T47D (cell line): ENCODE data around the gene MLN.

Experiments
- DNase-seq, 2 experiments: peaks; one replicate each; pipeline versions ENCODE4 v3.0.0 to v3.0.0-alpha.2; 2011 to 2012; ENCODE audit warnings: low read depth in 1 of 2, low spot score in 1 of 2
- JUND ChIP-seq: IDR thresholded peaks from 2 replicates; pipeline ENCODE4 v1.6.1; 2012; ENCODE audit warnings: low read depth
- in situ Hi-C: cut with HindIII; loops from 2 replicates; pipeline ENCODE4 v1.10.0; 2016; ENCODE audit warnings: low sequenced_read_pairs, low pct_unique_long_range_greater_than_20kb

MLN gene

DNA sequence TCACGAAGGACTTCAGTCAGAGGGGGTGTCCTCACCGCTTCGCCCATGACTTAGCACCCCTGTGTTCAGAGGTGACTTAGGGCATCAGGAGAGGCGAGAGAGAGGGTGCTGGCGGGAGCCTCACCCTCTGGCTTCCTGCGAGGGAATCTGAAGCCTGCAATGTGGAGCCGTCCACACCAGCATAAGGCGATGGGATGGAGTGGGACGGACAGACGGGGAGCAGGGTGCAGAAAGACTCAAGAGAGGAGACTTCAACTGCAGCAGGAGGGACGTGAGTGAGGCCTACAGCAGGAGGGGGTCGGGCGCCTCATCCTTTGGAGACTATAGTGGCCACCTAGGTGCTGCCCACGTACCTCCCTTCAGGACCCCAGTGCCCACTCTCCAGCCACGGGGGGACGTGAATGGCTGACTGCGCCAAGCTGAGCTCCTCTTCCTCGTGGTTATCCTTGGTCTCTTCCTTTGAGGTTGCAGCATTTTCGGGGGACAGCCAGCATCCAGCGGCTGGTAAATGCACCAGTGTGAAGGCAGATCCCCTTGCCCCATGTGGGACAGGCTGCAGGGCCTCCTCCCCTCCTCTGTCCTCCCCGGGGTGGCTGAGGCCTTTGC, 26.9 kb upstream of the MLN start:
- no peak for DNase-seq
- no peak for TF ChIP-seq JUND
- in situ Hi-C loops = no loop called here

- in situ Hi-C loops = no loop called here
- peak in 1 of 2 experiments; percentile 56 for DNase-seq
- TF ChIP-seq JUND = no peak
These were observed 25.2 kb upstream of the MLN start for GRCh38 chr6:33828764-33829731.

DNA sequence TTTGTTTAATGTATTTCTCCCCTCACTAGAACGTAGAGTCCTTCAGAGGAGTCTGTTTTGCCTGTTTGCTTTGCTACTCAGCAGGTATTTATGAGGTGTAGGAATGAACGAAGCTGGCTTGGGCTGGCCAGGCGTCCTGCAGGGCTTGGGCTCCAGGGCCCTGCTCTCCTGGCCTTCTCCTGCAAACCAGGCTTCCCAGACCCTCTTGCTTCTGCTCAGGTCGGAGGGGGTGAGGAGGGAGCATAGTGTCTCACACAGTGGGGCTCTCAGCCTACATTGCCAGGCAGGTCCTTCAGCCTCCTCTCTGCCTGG, 24.6 kb upstream of the MLN start:
- in situ Hi-C loops = no loop called here
- DNase-seq = no peak
- no peak for TF ChIP-seq JUND

DNA sequence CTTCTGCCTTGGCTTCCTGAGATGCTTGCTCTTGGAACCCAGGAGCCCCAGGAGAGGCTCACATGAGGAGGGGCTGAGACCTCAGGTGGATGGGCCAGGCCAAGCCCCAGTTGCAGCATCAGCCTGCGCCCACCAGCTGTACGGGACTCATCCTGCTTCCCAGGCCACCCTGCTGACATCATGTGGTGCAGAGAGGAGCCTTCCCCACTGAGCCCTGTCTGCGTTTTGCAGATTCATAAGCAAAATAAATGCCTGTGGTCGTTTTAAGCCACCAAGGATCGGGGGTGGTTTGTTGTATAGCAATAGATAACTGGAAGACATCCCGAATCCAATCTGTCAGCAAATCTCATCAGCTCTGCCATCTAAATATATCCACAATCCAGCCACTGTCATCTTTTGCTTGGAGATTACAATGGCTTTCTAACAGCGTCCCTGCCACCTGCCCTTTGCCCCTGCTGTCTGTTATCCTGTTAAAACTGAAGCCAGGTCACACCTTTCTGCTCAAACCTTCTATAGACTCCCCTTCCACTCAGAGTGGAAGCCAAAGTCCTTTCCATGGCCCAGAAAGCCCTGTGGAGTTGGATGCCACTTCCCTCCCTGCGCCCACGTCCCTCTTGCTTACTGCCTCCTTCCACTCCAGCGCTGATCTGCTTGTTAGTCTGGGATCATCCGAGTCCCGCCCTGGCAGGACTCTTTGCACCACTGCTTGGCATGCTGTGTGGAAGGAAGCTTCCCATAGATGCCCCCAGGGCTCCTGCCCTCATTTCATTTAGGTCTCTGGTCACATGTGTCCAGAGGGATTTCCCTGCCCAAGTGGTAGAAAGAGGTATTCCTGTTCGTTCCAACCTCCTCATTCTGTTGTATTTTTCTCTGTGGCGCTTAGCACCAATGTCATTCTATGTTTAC, 24.0 kb upstream of the MLN start:
- DNase-seq = peak in 1 of 2 experiments; percentile 72
- in situ Hi-C loops = no loop called here
- no peak for TF ChIP-seq JUND

DNA sequence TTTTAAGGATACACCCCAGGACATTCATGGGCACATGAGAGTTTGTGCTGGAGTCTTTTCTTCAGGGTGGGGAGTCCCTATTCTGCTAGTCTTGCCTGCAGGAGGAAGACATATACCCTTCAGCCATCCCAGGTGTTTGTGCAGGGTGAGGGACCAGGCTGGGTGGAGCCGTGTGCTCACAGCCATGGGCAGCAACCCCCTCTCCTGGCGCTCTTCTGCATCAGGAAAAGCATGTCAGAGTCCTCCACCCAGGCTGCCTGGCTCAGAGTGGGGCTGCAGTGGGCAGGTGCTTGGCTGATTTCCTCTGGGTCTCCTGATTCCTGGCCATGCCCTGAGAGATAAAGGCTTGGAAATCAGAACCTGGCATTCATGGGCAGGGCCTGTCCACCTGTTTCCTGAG, 22.7 kb upstream of the MLN start:
- DNase-seq = no peak
- TF ChIP-seq JUND = no peak
- in situ Hi-C loops = no loop called here

- in situ Hi-C loops = no loop called here
- no peak for DNase-seq
- no peak for TF ChIP-seq JUND
These were observed 20.8 kb upstream of the MLN start for GRCh38 chr6:33824461-33825154.

DNA sequence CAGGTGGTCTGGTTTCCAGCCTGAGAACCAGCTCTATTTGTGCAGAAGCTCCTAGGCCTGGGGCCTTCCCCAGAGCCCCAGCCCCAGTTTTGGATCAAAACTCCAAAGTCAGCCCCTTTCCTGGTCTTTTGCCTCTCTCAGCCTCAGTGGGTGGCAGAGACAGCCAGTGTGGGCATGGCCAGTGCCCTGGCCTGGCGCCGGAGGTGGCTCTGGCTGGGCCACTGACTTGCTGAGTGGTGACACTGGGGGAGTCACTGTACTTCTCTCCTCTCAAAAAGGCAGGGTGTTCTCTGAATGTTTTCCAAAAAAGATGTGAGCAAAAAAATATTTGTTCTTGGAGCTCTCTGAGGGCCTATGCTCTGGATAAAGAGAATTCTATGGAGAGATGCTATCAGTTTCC, 20.0 kb upstream of the MLN start:
- no peak for DNase-seq
- in situ Hi-C loops = no loop called here
- TF ChIP-seq JUND = no peak

DNA sequence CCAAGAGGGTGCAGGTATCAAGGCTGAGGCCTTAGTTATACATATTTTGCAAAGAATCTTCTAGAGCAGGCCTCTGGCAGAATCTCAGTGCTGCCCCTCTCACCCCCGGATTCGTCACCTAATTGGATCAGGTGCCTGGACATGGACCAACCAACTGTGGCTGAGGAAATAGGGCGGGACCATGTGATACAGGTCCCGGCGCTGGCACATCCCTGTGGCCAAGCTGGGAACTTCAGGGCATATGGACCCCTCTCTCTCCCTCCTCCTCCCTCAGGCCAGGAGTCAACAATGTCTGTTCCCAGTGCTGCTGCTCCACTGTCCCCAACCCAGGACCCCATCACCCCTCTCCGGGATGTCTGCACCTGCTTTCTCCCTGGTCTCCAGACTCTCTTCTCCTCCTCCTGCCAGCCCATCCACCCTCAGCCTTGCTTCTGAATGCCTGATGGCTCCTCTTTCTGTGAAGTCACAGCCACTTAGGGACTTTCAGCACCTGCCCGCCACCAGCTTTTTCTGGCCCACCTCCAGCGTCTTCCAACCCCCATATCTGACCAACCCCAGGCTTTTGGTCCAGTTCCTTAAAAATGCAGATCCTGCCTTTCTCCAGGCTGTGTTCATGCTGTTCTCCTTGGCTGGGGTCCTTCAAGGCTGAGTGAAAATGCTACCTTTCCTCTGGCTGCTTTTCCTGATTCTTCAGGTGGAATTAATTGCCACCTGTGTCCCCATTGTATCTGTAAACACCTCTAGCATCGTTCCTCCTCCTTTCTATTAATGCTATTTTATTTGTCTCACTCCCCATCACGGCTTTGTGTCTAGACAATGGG, 19.0 kb upstream of the MLN start:
- TF ChIP-seq JUND = no peak
- in situ Hi-C loops = no loop called here
- peak in 1 of 2 experiments; percentile 66 for DNase-seq

DNA sequence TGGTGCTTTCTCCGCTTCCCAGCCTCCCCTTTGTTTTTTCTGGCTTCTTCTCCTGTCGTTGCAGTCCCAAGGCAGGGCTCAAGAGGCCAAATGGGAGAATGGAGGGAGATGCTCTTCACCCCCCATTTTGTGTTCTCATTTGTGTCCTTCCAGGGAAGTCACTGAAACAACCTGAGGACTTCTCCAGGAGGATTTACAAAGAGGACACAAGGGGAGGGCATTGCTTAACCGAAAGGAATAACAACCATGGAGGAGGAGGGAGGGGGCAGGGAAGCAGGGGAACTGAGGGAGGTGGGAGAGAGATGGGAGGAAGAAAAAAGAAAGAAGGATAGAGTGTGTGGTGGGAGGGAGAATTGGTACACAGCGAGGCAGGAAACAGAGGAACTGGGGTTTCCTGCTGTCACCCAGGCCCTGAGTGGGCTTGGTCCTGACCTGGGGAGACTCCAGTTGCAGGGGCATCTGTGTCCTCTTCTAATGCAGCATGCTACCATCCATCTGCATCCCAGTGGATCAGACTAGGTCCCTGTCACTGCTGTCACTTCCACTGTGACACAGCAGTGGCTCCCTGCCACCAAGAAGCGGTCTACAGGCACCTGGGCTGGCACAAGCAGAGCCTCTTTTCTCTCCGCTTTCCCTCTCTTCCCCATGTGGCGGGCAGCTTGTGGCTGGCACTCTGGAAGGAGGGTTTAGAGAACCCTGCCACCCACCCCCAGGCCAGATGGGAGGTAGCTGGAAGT, 17.1 kb upstream of the MLN start:
- no peak for DNase-seq
- in situ Hi-C loops = no loop called here
- no peak for TF ChIP-seq JUND

DNA sequence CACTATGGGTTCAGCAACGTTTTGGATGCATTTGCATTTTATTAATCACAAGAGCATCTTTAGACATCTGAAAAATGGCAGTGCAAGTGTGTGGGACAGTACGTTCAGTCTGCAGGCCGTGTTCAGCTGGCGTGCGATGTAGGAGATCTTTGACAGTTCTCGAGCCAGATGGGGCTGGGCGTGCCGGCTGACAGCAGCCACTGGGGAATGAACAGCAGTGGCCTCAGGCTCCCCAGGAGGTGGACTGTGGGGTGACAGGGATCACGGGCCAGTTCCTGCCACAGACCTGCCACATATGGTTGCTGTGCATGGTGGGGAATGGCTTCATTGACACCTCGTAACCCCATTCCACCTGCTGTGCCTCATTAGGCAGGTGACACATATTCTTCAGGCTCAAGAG, 16.4 kb upstream of the MLN start:
- in situ Hi-C loops = no loop called here
- TF ChIP-seq JUND = no peak
- DNase-seq = no peak

DNA sequence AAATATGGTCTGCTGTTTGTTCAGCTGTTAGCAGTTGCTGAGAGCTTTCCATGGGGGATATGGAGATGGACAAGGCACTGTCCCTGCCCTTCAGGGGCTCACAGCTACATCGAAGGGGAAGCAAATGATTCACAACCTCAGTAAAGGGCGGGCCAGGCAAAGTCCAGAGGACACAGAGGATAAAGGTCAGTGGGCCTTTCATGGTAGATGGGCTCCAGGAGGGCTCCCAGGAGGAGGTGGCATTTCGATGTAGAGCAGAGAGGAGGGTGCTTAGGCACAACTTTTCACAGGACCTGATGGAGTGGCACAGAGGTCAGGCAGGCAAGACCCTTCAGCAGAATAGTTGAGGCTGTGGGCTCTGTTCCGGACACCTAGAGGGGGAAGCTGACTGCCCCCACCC, 15.2 kb upstream of the MLN start:
- TF ChIP-seq JUND = no peak
- DNase-seq = no peak
- in situ Hi-C loops = no loop called here
